GM23338 (cell line): ENCODE results near the gene PARD3. TPM values are rescaled to one million over a fixed set of nuclear protein-coding genes. Genes with fewer than 3 reads are reported as not detected.

ENCODE experiments used
- CREB1 ChIP-seq: fragments of 250-450 bp; sonication (Bioruptor Pico); IDR thresholded peaks from 2 replicates; pipeline ENCODE4 v1.5.0; 2020; ENCODE audit warnings: low read depth, mild to moderate bottlenecking, moderate library complexity
- CTCF ChIP-seq, 2 experiments: fragments of 200-600 bp in 1 of 2; sonication (generic) in 1 of 2; conservative IDR thresholded peaks; 2 replicates each; pipeline versions ENCODE4 v1.5.1 to v1.6.1; 2016 to 2017; ENCODE audit warnings: antibody characterized with exemption in 2 of 2, low read depth in 2 of 2, mild to moderate bottlenecking in 2 of 2, moderate library complexity in 1 of 2
- ETS1 ChIP-seq: IDR thresholded peaks from 2 replicates; pipeline ENCODE4 v1.6.1; 2016; ENCODE audit warnings: antibody characterized with exemption
- EZH2 ChIP-seq: fragments of 200-600 bp; sonication (generic); IDR thresholded peaks from one replicate; pipeline ENCODE4 v1.8.0; 2017; ENCODE audit warnings: antibody characterized with exemption, mild to moderate bottlenecking, low read depth; ENCODE audit not compliant: unreplicated experiment
- EZH2phosphoT487 ChIP-seq: fragments of 200-600 bp; sonication (generic); IDR thresholded peaks from one replicate; pipeline ENCODE4 v1.8.1; 2018; ENCODE audit warnings: antibody characterized with exemption; ENCODE audit not compliant: unreplicated experiment
- JUNB ChIP-seq: IDR thresholded peaks from one replicate; pipeline ENCODE4 v1.6.1; 2016; ENCODE audit warnings: antibody characterized with exemption; ENCODE audit not compliant: unreplicated experiment
- POLR2AphosphoS5 ChIP-seq: IDR thresholded peaks from 2 replicates; pipeline ENCODE4 v1.6.1; 2016; ENCODE audit warnings: antibody characterized with exemption, low read depth
- STAT1 ChIP-seq: IDR thresholded peaks from one replicate; pipeline ENCODE4 v1.6.1; 2016; ENCODE audit warnings: antibody characterized with exemption; ENCODE audit not compliant: unreplicated experiment
- ZNF114 ChIP-seq: fragments of 250-450 bp; sonication (Bioruptor Pico); IDR thresholded peaks from 2 replicates; pipeline ENCODE4 v1.5.0; 2020; ENCODE audit warnings: mild to moderate bottlenecking, moderate library complexity
- ZNF462 ChIP-seq: fragments of 250-450 bp; sonication (Bioruptor Pico); IDR thresholded peaks from 2 replicates; pipeline ENCODE4 v1.5.0; 2020; ENCODE audit warnings: mild to moderate bottlenecking, moderate library complexity
- polyA plus RNA-seq: library from polyadenylated mRNA; unstranded; fragments of >200 nt; fragmentation: Nextera tagmentation; extraction: Ambion mirVana; gene quantifications from 2 replicates; pipeline ENCODE4 v1.2.1, GENCODE V29; 2016
- total RNA-seq: library from RNA; depleted of rRNA; stranded (reverse); fragments of >200 nt; shearing (Covaris generic); gene quantifications from 2 replicates; pipeline ENCODE4 v1.2.3, GENCODE V29; 2014

The PARD3 gene
- total and polyA plus RNA-seq, 2 experiments from 2014 or later: 30.2 to 51.4 TPM

GRCh38 chr10:34151481-34151880, 663.6 kb downstream of the PARD3 start (continued):
- TF ChIP-seq ZNF462 (CRISPR knock-in tag) (no peak), ZNF114 (CRISPR knock-in tag) (no peak), EZH2 (no peak), EZH2phosphoT487 (no peak), JUNB (no peak), STAT1 (no peak), CTCF (conservative IDR thresholded peaks at IDR 0.05; ENCODE audit: low read depth in 2 of 2) (no peak), CREB1 (CRISPR knock-in tag) (no peak), POLR2AphosphoS5 (no peak), ETS1 (no peak)
